Dedifferentiated amniotic fluid mesenchymal stem cell (primary cell): ENCODE results near the gene UBAC1.

Experiments
- DNase-seq: peaks from one replicate; pipeline ENCODE4 v3.0.0-alpha.2; 2016; ENCODE audit errors: extremely low spot score

UBAC1 gene

DNA sequence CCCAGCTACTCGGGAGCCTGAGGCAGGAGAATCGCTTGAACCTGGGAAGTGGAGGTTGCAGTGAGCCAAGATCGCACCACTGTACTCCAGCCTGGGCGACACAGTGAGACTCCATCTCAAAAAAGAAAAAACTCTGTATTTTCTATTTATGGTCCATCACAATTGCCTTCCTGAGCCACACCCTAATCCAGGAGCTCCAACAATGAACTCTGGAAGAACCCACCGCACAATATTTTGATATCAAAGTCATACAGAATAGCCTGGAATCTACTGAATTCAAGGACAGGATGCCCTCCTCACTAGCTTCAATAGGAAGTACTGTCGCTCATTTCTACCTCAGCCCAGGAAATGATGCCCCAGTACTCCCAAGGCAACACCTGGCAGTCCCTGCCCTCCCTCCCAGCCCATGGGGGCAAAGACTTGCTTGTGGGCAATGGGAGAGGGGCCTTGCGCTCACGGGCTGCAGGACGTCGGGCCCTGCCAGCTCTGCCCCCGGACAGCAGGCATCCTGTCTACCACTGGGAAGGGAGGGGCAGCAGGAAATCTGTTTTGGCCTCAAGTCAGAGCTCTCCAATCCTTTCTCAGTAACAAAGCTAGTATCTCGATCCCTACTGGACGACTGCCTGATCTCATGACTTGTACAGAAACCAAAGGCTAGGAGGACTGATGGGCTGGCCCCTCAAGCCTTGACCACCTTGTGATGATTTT, 19.7 kb downstream of the UBAC1 start:
- DNase-seq: no peak

DNA sequence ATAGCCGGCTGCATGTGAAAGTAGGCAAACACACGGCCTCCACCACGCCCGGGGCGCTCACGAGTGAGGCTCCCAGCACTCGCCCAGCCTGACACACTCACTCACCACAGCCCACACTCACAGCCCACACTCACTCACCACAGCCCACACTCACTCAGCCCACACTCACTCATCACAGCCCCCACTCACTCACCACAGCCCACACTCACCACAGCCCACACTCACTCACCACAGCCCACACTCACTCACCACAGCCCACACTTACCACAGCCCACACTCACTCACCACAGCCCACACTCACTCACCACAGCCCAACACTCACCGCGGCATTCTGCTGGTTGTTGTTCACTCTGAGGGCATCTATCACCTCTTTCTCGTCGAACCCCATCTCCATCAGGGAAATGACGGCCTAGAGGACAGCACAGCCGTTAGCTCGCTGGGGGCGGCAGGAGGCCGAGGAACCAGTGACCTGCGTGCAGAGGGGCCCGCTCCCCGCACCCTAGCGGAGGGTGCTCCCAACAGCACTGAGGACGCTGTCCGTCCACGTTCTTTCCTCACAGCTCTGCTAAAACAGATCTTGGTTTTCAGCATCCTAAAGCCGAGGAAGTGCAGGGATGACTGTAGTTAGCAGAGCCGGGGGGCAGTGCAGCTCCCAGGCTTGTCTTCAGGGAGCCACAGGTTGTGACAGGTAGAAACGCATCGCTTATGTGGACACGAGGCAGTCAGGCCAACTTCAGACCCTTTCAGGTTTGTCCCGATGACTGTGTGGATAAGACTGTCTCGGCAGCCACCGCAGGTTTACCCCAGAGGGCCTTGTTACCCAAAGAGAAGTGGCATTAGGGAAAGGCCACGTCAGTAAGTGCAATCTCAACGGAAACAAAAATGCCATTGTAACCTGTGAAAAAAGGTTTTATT, 21.6 kb downstream of the UBAC1 start:
- no peak for DNase-seq

DNA sequence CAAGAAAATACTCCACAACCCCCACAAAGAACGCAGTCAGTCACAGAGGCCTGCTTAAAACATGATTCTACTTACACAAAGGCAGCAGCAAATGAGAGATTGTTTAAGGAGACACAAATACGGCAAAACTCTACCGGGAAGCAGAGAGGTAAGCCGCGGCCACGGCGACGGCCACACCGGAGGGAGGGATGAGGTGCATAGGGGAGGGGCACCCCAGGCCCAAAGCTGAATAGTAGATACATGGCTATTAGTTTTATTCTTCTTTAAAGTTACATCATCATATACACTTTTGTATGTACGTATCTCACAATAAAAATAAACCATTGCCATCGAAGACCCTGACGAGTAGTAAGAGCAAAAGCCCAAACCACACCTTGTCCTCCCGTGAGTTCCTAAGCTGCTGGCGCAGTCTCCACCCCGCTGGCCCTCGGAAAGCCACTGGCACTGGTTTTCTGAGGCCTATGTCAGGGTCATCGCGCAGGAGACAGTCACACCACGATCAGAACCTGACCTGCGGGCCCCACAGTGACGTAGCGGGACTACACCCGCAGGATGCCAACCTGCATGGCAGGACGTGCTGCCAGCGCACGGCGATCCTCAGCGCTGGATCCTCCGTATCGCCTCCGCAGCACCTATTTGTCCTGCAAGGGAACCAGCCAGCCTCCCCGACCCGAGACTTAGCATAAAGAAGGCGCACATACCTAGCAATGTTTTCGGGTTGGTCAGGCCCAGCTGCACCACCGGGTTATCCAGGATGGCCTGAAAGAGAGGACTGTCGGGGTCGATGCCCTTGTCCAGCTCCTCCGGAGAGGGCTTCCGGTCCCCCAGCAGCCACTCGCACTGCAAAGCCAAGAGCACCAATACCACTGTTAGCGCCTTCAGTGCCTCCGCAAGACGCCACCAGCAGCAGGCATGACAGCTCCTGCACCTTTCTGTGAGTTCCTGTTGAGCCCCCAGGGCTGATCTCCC, 23.4 kb downstream of the UBAC1 start:
- DNase-seq: no peak

DNA sequence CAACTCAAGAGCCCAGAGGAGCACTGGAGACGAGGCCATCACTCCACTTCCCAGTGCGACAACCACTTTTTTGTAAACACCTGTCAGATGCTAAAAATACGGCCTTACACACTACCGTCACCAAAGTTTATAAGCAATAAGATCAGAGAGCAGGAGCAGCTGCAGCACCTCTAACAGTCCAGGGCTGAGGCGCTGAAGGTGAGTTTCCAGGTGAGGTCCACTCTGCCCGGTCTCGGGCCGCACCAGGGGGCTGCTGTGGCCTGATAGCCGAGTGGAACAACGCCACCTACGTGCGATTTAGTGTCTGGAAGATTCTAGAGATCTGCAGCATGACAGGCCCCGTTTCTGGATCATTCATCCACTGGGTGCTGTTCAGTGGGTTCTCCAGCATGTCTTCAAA, 28.1 kb downstream of the UBAC1 start:
- no peak for DNase-seq

DNA sequence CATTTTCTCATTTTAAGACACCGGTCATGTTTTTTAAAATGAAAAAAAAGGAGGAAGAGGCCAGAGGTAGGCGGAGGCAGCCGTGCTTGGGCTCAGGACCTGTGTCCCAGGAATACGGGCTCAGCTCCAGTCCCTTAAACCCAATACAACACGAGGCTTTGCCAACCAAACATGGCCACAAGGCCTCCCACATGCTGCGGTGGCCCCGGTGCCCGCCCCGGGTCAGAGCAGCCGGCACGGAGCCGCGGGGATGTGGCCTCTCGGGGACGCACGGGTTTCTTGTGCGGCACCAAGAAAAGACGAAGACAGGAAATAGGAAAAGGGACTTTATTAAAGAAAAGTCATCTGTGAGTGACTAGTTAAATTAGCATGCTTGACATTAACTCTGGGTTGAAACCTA, 28.5 kb downstream of the UBAC1 start:
- DNase-seq: no peak

DNA sequence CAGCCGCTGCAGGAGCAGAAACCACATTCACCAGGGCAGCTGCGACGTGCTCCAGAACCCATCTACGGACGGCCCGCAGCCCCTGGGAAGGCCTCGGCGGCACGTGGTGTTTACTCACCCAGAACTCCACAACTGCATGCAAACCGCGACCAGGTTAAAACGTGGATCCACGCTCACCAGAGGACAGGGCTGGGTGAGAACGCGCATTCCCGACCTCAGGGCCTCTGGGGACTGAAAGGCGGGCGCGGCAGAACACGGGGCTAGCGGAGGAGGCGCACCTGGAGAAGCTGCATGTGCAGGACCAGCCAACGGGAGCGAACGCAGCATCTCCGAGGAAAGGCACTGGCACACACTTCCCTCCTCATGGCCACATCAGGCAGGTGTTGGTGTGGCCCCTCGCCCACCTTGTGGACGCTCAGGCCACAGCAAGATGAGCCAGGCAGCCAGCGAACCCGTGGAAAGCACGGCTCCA, 29.8 kb downstream of the UBAC1 start:
- no peak for DNase-seq

DNA sequence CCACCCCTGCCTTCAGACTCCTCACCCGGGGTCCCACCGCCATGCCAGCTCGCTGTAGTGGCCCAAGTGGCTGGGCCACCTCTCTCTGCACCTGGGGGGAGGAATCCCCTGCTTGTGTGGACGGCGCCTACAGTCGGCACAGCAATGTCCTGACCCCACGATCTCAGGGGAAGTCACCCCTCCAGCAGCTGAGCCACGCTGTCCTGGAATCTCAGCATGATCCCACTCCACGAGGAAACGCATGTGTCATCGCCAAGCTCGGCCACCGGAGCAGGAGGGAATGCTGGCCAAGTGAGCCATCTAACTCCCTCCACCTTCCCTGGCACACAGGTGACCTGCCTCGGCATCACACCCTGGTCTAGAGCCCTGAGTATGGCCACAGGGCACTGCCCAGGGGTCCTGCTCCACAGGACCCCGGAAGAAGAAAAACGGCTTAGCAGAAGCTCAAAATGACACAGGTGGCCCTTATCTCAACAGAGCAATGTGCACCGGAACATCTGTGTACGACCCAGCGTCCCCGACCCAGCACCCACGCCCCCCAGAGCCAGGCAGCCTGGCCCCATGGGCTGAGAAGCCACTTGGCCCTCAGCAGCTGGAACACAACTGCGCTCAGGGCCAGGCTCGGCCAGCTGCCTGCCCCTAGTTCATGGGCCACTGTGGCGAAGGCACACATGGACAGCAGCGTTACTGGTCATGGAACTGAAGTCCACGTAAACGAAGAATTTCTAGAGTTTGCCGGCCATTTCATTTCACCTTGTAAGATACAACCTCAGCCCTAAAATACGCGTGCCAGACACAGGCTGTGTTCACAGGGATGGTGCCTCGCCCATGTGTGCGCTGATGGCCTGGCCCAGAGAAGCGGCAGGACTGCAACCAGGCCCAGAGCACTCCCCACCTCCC, 30.5 kb downstream of the UBAC1 start:
- no peak for DNase-seq

DNA sequence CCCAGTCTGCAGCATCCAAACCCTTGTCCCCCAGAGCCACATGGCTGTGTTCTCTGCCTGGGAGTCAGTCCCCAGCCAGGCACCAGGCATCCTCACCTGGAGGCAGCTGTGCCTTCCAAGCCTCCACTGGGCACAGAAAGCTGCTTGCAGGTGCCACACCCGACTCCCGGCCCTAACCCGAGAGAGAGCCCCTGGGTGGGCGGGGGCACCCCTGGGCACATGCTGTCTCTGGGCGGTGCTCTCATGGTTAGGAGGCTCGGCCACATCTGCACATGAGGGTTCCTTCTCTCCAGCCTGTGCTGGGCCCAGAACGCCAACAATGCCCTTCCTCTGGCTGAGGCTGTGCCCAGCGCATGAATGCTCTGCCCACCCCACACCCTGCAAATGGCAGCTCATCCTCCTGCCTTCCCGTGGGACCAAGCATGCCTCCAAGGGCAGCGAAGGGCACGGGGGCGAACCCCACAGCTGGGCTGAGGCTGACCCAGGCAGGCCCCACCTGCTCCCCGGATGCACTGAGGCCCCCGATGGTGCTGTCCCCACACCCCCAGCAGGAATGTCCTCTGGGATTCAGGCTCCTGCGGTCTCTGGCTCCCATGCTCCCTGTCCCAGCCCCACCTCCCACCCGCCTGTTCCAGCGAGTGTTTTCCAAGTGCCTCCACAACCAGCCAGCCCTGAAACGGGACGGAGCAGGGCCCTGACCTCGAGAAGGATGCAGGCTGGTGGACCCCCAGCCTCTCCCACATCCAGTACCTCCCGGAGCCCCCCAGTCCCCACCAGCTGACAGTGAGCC, 31.3 kb downstream of the UBAC1 start:
- no peak for DNase-seq

DNA sequence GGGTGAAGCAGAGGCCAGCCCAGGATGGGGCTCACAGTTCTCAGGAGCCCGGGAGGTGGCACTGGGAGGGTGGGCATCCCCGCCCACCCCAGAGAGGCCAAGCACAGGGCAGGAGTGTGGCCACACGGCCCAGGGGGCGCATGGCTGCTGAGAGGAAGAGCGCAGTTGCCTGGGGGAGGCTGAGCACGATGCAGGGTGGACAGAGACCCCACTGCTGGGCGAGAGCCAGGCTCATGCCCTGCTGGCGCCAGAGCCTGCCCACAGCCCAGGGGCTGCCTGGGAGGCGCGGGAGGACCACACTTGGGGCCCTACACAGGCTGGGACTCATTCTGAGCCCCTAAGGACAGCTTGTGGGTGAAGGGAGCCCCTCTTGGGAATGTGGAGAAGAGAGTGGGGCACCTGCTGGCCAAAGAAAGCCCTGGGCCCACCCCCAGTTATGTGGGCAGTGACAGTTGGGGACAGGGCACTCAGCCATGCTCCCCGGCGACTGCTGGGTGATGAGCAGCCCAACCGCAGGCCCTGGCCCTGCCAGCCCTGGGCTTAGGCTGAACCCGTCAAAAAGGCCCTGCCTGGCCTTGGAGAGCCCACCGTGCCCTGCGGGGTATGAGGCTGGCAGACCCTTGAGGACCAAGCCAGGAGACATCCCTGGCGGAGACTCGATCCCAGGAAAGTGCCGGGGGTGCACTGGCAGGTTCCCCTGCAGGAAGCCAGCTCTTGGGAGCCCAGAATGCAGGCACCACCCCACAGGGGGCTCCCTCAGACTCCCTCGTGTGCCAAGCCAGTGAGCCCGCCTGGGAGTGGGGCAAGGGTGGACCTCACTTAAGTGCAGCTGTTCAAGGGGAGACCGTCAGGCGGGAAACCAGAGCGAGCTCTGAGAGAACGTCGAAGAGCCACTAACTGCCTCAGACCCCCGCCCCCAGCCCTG, 32.2 kb downstream of the UBAC1 start:
- no peak for DNase-seq

DNA sequence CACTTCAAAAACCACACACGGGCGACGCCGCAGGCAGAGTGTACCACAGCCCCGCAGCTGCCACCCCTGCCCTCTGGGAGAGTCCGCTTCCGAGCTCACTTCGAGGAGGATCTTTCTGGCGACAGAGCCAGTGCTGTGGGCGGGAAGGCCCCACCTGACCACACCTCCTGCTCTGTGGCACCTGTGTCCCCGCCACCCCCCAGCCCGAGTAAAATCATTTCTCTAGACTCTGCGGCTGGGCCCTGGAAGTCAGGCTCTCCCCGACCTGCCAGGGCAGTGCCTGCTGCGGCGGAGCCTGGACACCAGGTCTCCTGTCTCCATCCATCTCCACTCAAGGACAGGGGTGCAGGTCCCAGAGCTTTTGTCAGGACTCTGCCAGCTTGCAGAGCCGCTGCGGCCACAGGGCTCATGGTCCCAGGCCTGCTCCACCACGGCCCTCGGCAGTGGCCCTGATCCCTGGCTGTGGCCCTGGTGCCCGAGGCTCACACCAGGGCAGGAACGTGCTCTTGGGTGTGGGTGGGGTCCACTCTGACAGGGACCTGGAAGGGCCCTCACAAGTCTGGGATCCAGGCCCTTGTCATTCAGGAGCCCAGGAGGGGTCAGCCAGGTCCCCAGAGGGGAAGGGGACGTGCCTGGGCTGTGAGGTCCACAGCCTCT, 33.0 kb downstream of the UBAC1 start:
- DNase-seq: no peak

DNA sequence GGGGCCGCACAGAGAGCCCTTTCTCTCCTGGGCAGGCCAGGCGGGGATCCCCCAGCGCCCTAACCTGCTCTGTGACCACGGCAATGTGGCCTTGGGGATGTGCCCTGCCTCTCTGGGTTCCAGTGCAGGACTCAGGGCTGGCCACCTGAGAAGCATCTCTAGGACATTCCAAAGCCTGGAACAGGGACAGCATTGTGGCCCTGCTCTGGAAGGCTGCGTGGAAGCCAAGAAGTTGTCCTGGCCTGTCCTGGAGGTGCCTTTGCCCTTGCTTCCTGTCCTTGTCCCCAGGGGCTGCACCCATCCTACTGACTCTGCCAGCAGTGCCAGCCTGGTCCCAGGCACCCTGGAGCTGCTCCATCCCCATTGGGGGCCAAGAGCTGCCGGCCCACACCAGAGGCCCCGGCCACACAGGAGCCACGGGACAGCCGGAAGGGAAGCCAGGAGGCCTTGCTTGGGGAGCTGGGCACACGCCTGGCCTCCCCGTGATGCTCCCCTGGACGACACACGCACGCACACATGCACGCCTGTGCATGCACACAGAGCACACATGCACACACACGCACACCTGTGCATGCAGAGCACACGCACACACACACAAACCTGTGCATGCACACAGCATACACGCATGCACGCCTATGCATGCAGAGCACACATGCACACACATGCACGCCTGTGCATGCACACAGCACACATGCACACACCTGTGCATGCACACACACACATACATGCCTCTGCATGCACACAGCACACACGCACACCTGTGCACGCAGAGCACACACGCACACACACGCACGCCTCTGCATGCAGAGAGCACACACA, 33.8 kb downstream of the UBAC1 start:
- DNase-seq: no peak

DNA sequence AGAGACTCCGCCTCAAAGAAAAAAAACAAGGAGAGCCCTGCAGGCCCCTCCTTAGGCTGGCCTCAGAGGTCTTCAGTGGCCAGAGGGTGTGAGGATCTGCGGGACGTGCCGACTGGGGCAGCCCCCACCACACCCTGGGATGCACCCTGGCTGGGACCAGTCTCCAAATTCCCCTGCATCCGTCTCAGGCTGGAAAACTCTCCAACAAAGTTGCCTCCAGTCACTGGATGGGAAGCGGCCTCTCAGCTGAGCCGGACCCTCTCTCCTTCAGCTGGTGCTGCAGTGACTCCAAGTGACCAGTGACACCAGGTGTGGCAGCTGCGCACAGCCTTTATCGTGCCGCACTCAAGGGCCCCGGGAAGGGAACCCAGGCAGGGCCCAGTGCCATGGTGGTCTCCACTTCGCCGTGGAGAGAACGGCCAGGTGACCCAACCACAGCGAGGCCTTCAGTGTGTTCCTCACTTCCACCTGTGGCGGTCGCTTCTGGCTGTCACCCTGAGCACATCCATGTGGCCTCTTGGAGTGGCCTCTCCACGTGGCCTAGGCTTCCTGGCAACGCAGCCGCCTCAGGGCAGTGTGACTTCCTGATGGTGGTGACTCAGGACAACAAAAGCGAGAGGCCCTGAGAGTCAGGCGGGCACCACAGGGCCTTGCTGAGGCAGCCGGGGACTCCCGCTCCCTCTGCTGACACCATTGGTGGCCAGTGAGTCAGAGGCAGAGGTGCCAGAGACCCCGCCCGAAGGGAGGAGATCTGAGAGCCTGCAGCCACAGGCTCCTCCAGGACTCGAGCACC, 34.6 kb downstream of the UBAC1 start:
- DNase-seq: peak; percentile 29

DNA sequence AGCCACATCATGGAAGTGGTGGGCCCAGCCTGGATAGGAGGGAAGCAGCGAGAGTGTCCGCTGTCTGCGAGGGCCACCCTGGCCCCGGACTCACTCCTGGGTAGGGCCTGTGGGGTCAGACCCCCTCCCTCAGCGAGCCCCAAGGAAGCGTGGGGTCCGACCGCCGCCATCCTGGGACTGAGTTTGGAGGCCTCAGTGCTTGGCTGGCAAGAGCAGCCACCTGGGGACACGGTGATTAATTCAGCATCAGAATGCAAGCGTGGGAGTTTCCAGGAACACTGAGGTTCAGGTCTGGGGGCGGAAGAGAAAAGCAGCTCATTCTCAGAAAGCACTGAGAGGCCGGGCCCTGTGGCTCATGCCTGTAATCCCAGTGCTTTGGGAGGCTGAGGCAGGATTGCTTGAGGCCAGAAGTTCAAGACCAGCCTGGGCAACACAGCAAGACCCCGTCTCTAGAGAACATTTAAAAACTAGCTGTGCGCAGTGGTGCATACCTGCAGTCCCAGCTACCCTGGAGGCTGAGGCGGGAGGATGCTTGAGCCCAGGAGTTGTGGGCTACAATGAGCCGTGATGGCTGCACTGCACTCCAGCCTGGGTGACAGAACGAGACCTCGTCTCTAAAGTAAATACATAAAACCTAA, 35.6 kb downstream of the UBAC1 start:
- DNase-seq: no peak

DNA sequence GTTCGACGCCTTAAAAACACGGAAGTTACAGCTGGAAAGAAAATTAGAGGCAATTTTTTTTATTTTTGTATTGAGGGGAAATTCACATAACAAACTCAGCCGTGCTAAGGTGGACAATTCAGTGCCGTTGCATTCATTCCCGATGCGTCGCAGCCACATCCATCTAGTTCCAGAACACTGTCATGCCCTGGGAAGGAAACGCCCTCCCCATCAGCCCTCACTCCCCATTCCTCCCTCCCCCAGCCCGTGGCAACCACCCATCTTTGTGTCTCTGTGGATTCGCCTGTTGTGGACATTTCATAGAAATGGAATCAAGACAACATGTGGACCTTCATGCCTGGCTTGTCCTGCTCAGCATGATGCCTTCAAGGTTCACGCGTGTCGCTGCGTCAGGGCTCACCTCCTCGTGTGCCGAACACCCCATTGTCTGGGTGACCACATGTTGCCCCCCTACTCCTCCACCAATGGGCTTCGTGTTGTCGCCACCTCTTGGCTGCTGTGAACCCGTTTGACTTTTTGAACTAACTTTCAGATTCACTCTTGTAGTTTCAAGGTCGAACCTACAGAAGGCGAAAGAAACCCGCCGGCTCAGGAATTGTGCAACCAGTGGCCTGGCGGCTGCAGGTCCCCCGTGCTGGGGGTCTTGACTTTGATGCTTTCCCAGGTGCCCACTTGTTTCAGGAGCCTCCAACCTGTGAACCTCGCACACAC, 36.4 kb downstream of the UBAC1 start:
- no peak for DNase-seq

DNA sequence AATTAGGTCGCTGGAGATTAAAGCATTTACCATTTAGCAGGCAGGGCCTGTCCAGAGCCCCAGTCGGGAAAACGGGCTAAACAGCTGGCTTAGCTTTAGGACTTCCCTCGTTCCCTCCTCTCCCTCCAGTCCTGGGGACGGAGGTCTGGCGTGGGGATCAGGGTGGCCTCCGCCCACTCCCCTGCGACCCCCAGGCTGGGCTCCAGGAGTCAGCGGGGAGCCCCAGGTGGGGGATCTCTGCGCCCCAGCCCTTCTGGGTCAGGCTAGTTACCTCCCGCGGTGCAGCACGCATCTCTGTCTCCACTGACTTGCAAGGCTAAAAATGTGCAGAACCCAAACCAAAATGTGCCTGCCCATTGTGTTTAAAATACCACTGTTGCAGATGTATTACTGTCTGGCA, 37.7 kb downstream of the UBAC1 start:
- no peak for DNase-seq
